A673 (cell line): ENCODE results near the gene LAT.

ENCODE experiments used
- CTCF ChIP-seq: fragments of 300-800, 200-600 bp; sonication (generic); conservative IDR thresholded peaks from 2 replicates; pipeline ENCODE4 v1.5.1; 2017; ENCODE audit warnings: low read depth, mild to moderate bottlenecking, antibody characterized with exemption, low read length, moderate library complexity, mixed read lengths
- EZH2 ChIP-seq: fragments of 200-600 bp; sonication (generic); IDR thresholded peaks from 2 replicates; pipeline ENCODE4 v1.6.1; 2017; ENCODE audit warnings: borderline replicate concordance, low read depth, mild to moderate bottlenecking, mixed read lengths, antibody characterized with exemption, low read length; ENCODE audit not compliant: poor library complexity, severe bottlenecking

GRCh38 chr16:28998837-28999236 is 14.0 kb downstream of the LAT start:
- no peak for TF ChIP-seq CTCF
- no peak for TF ChIP-seq EZH2
